GM21367 (cell line): ENCODE measurements around the gene MFN2.

Experiments used
- ATAC-seq: cut with Tn5 transposase; IDR thresholded peaks from one replicate; pipeline ENCODE4 v1.9.1; 2021; ENCODE audit not compliant: unreplicated experiment

The MFN2 gene

DNA sequence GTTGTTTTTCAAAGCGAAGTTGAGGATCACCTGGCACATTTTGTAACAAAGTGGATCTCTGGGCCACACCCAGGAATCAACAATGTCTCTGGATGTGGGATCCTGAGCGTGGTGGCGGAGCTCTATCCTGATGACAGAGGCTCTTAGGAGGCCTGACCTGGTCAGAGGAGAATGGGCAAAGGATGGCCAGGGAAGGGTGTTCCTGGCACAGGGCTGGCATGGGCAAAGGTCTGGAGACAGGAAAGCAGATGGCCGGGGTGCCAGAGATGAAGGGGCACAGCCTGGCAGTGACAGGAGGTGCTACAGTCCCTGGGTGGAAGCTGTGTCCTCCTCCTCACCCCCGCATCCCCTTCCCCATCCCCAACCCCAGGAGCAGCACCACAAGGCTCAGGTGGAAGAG lies 20.0 kb upstream of the MFN2 start:
- no peak for ATAC-seq

- no peak for ATAC-seq
These were observed 19.5 kb upstream of the MFN2 start for GRCh38 chr1:11960715-11961114.

- ATAC-seq, result no peak
These were observed 19.0 kb upstream of the MFN2 start for GRCh38 chr1:11961230-11961629.

DNA sequence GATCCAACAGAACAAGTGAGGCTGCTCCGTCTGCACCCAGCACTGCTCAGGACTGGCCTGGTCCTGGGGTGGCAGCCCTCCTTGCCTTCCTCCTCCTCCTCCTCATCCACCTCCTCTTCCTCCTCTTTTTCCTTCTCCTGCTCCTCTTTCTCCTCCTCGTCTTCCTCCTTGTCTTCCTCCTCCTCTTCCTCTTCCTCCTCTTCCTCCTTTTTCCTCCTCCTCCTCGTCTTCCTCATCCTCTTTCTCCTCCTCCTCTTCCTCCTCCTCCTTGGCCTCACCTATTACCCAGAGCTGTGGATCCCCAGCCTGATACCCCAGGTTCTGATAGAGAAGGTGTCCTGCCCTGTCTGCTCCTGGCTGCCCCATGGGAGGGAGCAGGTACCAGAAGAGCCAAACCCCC lies 16.6 kb upstream of the MFN2 start:
- no peak for ATAC-seq

DNA sequence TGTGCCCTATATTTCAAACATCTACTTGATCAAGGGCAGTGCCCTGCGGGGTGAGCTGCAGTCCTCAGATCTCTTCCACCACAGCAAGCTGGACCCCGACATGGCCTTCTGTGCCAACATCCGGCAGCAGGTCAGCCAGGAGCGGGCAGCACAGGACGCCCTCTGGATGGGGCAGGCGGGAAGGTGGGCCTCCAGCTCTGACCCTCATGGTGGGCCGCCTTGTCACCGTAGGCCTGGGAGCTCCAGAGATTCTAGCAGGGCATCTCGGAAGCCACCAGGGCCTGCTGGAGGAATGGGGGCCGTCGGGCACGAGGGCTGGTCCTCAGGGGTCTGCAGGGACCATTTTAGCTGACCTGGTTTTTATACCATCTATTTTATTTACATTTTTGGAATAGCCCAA lies 15.6 kb upstream of the MFN2 start:
- no peak for ATAC-seq

DNA sequence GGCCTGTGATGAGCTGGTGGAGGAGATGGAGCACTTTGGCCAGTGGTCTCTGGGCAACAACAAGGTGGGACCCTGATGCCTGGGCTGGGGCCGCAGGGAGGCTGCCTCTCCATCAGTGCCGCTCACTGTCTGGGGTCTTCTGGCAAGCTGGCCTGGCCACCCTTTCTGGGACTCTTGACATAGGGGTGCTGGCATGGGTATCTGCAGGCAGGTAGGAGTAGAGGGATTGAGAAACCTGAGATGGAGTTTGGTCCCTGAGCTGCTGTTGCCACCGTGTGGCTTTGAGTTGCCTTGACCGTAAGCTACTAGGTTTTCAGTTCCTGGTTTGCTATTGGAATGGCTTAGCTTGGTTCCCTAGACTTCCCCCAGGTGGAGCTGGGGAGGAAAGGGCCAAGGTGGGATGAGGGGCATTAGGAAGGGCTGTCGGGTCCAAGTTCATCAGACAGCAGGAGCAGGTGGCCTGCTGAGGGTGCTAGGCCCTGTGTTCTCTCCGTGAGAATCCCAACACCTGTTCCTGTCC lies 13.2 kb upstream of the MFN2 start:
- no peak for ATAC-seq

- ATAC-seq, result no peak
These were observed 9.6 kb upstream of the MFN2 start for GRCh38 chr1:11970441-11971185.

GRCh38 chr1:11977625-11978024 lies 2.6 kb upstream of the MFN2 start:
- no peak for ATAC-seq

- ATAC-seq, result no peak
These were observed 1.9 kb upstream of the MFN2 start for GRCh38 chr1:11978301-11978700.

DNA sequence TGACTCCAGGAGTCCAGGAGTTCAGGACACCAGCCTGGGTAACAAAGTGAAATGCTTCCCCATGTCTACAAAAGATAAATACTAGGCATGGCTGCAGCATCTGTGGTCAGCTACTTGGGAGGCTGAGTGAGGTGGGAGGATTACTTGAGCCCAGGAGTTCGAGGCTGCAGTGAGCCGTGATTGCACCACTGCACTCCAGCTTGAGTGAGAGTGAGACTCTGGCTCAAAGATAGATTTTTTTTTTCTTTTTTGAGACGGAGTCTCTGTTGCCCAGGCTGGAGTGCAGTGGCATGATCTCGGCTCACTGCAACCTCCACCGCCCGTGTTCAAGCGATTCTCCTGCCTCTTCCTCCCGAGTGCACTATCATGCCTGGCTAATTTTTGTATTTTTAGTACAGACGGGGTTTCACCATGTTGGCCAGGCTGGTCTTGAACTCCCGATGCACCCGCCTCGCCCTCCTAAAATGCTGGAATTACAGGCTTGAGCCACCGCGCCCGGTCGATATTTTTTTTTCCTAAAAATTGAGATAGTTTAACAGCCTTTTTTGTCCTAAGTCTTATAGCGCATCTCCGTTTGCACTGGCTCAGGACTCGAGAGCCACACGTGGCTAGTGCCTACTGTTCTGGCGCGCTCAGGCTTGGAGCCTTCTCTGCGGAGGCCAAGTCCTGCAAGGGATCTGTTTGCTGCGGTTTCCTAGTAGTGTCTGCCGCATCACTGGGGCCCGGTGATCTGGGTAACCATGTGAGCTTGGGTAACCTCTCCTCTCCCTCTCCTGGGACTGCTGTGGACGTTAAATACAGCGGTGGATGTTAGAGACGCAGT lies 1.0 kb upstream of the MFN2 start:
- ATAC-seq, result no peak

GRCh38 chr1:11980676-11980972 lies 380 bp downstream of the MFN2 start:
- ATAC-seq, result no peak

DNA sequence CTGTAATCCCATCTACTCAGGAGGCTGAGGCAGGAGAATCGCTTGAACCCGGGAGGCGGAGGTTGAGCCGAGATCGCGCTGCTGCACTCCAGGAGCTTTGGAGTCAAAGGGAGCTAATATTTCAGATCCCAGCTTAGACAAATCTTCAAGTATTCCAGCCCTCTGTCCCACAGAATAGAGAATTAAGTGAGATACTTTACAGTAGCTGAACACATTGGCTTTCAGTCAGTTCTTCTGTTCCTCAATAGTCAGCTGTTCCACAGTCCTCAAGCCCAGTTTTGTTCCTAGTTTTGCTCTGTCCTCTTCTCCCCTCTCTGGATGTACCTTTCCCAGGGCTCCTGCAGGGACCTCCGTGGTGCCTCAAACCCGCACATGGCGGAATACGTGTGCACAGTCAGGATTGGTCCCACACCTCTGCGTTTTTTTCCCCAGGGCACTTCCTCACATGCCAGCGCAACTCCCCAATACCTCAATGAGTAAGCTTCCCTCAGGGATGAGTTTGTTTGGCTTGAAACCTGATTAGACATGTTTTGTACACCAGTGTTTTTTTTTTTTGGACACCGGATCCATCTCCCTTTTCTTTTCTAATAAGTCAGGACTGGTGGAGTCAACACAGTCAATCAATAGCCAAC lies 1.2 kb downstream of the MFN2 start:
- no peak for ATAC-seq

DNA sequence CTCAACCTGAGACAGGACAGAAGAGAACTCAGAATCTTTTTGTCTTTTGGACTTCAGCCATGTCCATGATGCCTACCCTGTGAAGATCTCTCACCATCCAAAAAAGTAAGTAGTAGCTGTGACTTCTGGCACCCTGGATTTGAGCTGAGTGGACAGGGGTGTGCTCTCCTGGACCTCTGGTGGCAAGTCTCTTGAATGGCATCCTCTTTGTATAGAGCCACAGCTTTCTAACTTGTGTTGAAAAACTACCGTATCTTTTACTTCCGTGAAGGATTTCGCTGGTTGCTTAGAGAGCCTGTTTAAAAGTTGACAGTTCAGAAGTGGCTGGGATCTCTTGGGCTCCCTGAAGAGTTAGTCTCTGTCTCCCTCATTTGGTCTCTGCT lies 1.8 kb downstream of the MFN2 start:
- no peak for ATAC-seq

GRCh38 chr1:11984121-11984520 lies 3.9 kb downstream of the MFN2 start:
- no peak for ATAC-seq

DNA sequence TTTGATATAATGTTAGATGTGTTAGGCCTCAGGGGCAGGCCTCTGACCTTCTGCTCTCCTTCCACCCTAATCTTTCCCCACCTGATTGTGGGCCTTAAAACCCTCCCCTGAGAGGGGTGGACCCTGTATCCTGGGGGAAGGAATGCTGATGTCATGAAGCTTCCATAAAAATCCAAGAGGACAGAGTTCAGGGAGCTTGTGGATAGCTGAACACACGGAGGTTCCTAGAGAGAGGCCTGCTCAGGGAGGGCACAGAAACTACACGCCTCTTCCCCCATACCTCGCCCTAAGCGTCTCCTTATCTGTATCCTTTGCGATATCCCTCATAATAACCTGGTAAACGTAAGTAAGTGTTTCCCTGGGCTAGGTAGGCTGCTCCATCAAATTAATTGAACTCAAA lies 4.3 kb downstream of the MFN2 start:
- no peak for ATAC-seq

DNA sequence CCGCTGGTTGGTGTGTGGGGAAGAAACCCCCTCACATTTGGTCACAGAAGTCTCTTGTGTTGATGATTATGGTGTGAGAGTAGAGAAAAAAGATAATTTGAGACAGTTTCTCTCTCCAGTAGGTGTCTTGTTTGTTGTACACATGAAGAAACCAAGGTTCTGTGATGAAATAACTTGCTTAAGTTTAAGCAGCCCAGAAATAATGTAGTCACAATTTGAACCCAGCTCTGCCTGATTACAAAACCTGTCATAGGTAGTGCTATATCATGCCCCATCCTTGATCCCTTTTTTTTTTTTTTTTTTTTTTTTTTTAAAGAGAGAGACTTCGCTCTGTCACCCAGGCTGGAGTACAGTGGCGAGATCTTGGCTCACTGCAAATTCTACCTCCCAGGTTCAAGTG lies 4.9 kb downstream of the MFN2 start:
- no peak for ATAC-seq

- no peak for ATAC-seq
These were observed 5.6 kb downstream of the MFN2 start for GRCh38 chr1:11985851-11986250.

DNA sequence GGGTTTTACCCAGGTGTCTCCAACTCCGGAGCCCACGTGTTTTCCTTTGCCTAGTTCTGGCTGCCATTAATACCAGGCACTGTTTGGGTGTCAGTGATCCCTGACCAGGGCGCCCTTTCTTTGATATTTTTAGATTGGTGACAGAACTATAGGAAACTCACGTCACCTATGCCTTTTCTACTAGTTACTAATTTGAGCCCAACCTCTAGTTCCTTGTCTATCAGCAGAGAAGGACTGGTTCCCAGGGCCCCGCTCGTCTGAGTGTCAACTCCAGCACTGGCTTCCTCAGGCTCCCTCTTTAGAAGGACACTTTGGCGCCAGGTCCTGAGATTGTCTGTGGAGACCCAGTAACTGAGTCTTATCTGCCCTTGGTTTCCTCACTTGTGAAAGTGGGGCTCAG lies 9.4 kb downstream of the MFN2 start:
- no peak for ATAC-seq

DNA sequence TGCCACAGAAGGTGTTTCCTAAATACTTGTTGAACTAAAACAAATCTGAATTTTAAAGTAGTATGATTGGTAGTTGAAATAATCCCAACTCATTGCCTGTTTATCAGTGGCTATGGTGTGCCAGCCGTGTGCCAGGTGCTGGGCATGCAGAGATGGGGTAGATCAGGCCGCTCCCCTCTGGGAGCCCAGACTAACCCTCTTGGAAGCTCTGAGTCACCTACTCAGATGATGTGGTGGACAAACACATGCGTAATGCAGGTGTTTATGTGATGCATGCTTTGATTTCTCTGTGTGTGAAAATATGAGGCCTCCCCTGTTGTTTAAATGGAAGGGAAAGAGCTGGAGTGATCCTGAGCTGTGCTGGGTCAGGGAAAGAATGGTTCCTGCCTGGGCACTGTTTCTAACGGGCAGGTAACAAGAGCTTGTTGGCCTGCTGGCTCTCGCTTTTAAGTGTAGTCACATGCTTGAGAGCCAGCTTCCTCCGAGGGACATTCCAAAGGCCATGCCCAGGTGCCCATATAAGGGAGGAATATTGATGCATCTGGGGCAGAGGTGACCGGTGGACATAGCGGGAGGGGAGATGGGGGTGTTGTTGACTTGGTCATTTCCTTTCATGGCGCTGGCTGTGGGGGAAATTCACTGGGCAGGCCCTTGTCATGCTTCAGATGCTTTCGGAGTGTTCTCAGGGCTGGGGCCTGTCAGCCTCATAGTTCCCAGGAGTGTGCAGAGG lies 10.2 kb downstream of the MFN2 start:
- no peak for ATAC-seq

DNA sequence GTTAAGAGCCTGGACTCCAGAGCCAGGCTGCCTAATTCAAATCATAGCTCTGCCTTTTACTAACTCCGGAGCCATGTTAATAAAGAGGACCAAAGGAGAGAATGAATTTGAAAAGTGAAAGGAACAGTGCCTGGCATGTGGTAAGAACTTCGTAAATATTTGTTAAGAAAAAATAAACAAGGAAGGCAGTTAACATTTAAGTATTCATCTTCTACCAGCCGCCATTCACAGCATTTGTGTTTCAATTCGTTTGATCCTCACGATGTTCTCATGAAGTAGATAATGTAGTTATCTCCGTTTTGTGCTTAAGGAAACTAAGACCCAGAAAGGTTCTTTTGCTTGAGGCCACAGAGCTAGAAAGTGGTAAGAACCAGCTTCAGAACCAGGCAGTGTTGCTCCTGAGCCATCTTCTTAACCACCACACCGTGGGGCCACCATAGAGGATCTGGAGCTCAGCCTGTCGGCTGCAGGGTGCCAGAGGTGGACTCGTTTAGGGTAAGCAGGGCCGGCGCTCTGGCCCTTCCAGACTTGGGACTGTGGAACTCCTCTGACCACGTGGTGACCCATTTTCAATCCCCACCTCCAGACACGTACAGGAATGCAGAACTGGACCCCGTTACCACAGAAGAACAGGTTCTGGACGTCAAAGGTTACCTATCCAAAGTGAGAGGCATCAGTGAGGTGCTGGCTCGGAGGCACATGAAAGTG lies 11.9 kb downstream of the MFN2 start:
- ATAC-seq, result no peak
